HG03039 (cell line): ENCODE results near the gene ARHGAP29.
"Not testable (repeated sequence)": the region's sequence is repeated elsewhere in the genome, so short reads cannot be mapped to it uniquely, and the experiment has no call there.

Experiments
- ATAC-seq: cut with Tn5 transposase; IDR thresholded peaks from one replicate; pipeline ENCODE4 v1.9.1; 2021; ENCODE audit warnings: mild to moderate bottlenecking, moderate library complexity; ENCODE audit not compliant: unreplicated experiment

ARHGAP29 gene

GRCh38 chr1:94183197-94183815 lies 54.1 kb downstream of the ARHGAP29 start:
- no peak for ATAC-seq

GRCh38 chr1:94182191-94182590 lies 55.2 kb downstream of the ARHGAP29 start:
- no peak for ATAC-seq

GRCh38 chr1:94180650-94181049 lies 56.7 kb downstream of the ARHGAP29 start:
- ATAC-seq: no peak

GRCh38 chr1:94178901-94179300 lies 58.5 kb downstream of the ARHGAP29 start:
- ATAC-seq: no peak

- no peak for ATAC-seq
Measured at GRCh38 chr1:94169126-94169525, 68.3 kb downstream of the ARHGAP29 start.

- ATAC-seq: no peak
Measured at GRCh38 chr1:94165843-94166242, 71.5 kb downstream of the ARHGAP29 start.

- ATAC-seq: not testable (repeated sequence)
Measured at GRCh38 chr1:94164885-94165284, 72.5 kb downstream of the ARHGAP29 start.

GRCh38 chr1:94164121-94164520 lies 73.3 kb downstream of the ARHGAP29 start:
- not testable (repeated sequence) for ATAC-seq

GRCh38 chr1:94163249-94163648 lies 74.1 kb downstream of the ARHGAP29 start:
- not testable (repeated sequence) for ATAC-seq

- no peak for ATAC-seq
Measured at GRCh38 chr1:94160811-94161210, 76.6 kb downstream of the ARHGAP29 start.

GRCh38 chr1:94156096-94156625 lies 81.2 kb downstream of the ARHGAP29 start:
- no peak for ATAC-seq

- ATAC-seq: no peak
Measured at GRCh38 chr1:94154989-94155388, 82.4 kb downstream of the ARHGAP29 start.

GRCh38 chr1:94153133-94153532 lies 84.3 kb downstream of the ARHGAP29 start:
- no peak for ATAC-seq

- not testable (repeated sequence) for ATAC-seq
Measured at GRCh38 chr1:94149166-94149565, 88.2 kb downstream of the ARHGAP29 start.

GRCh38 chr1:94146273-94146672 lies 91.1 kb downstream of the ARHGAP29 start:
- ATAC-seq: no peak

GRCh38 chr1:94144836-94145235 lies 92.5 kb downstream of the ARHGAP29 start:
- no peak for ATAC-seq

- ATAC-seq: no peak
Measured at GRCh38 chr1:94143809-94144176, 93.6 kb downstream of the ARHGAP29 start.

GRCh38 chr1:94143173-94143808 lies 94.1 kb downstream of the ARHGAP29 start:
- no peak for ATAC-seq

GRCh38 chr1:94142583-94142982 lies 94.8 kb downstream of the ARHGAP29 start:
- ATAC-seq: no peak

GRCh38 chr1:94142022-94142421 lies 95.4 kb downstream of the ARHGAP29 start:
- ATAC-seq: no peak

- ATAC-seq: no peak
Measured at GRCh38 chr1:94132111-94132510, 105.3 kb downstream of the ARHGAP29 start.

- ATAC-seq: no peak
Measured at GRCh38 chr1:94130851-94131595, 106.4 kb downstream of the ARHGAP29 start.
